ENCODE results near the gene ATL2.
"Not testable (repeated sequence)": the region's sequence is repeated elsewhere in the genome, so short reads cannot be mapped to it uniquely, and the experiment has no call there.

ATL2 gene

GRCh38 chr2:38274286-38275276, 102.5 kb downstream of the ATL2 start:
- DNase-seq, result peak in 6 of 51 donors; percentile 0 to 41 (median 4)

- DNase-seq, result no peak
Measured at GRCh38 chr2:38271697-38272096, 105.4 kb downstream of the ATL2 start.

GRCh38 chr2:38269421-38269820, 107.7 kb downstream of the ATL2 start:
- no peak for DNase-seq

GRCh38 chr2:38268691-38269327, 108.3 kb downstream of the ATL2 start:
- DNase-seq, result no peak

GRCh38 chr2:38268001-38268400, 109.1 kb downstream of the ATL2 start:
- no peak for DNase-seq

- DNase-seq, result no peak
Measured at GRCh38 chr2:38267270-38267925, 109.7 kb downstream of the ATL2 start.

GRCh38 chr2:38266382-38267061, 110.6 kb downstream of the ATL2 start:
- no peak for DNase-seq

GRCh38 chr2:38265461-38265860, 111.6 kb downstream of the ATL2 start:
- DNase-seq, result no peak

- DNase-seq, result no peak
Measured at GRCh38 chr2:38264396-38265221, 112.5 kb downstream of the ATL2 start.

GRCh38 chr2:38263293-38263692, 113.8 kb downstream of the ATL2 start:
- DNase-seq, result no peak

- peak in 1 of 51 donors; percentile 8 for DNase-seq
Measured at GRCh38 chr2:38262069-38262871, 114.8 kb downstream of the ATL2 start.

GRCh38 chr2:38261569-38262068, 115.5 kb downstream of the ATL2 start:
- no peak for DNase-seq

GRCh38 chr2:38260972-38261371, 116.1 kb downstream of the ATL2 start:
- no peak for DNase-seq

GRCh38 chr2:38260469-38260868, 116.6 kb downstream of the ATL2 start:
- no peak for DNase-seq

- DNase-seq, result no peak
Measured at GRCh38 chr2:38259311-38259710, 117.8 kb downstream of the ATL2 start.

- DNase-seq, result not testable (repeated sequence)
Measured at GRCh38 chr2:38257680-38258079, 119.4 kb downstream of the ATL2 start.

GRCh38 chr2:38256610-38257009, 120.5 kb downstream of the ATL2 start:
- DNase-seq, result no peak

- DNase-seq, result no peak
Measured at GRCh38 chr2:38255211-38255610, 121.9 kb downstream of the ATL2 start.

GRCh38 chr2:38254796-38255195, 122.3 kb downstream of the ATL2 start:
- DNase-seq, result no peak

GRCh38 chr2:38251940-38252339, 125.1 kb downstream of the ATL2 start:
- DNase-seq, result no peak
